GM12801 (cell line): Measurements from ENCODE around the gene MPPED2.

ENCODE experiments used
- TF ChIP-seq, protein P1 (sequence below): IDR thresholded peaks from one replicate; pipeline ENCODE4 v1.5.1; 2011; ENCODE audit warnings: control low read depth; ENCODE audit not compliant: insufficient read length; ENCODE audit errors: extremely low read depth

The MPPED2 gene

DNA sequence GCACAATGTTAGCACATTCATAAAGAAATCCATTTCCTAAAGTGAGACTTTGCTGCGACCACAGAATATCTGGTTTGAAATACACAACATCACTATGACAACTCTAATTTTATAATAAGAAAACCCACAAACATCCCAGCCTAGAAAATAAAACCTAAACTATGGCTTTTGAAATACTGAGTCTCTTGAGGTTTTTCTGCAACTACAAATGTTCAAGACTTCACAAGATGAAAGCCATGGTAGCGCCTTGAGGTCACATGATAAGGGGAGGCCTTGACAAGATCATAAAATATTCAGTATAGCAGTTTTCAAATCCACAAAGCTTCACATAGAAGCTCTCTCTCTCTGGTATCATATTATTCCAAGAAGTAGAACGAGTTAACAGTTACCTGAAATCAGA lies 126.8 kb downstream of the MPPED2 start:
- TF ChIP-seq, protein P1, sequence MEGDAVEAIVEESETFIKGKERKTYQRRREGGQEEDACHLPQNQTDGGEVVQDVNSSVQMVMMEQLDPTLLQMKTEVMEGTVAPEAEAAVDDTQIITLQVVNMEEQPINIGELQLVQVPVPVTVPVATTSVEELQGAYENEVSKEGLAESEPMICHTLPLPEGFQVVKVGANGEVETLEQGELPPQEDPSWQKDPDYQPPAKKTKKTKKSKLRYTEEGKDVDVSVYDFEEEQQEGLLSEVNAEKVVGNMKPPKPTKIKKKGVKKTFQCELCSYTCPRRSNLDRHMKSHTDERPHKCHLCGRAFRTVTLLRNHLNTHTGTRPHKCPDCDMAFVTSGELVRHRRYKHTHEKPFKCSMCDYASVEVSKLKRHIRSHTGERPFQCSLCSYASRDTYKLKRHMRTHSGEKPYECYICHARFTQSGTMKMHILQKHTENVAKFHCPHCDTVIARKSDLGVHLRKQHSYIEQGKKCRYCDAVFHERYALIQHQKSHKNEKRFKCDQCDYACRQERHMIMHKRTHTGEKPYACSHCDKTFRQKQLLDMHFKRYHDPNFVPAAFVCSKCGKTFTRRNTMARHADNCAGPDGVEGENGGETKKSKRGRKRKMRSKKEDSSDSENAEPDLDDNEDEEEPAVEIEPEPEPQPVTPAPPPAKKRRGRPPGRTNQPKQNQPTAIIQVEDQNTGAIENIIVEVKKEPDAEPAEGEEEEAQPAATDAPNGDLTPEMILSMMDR, result no peak

GRCh38 chr11:30458541-30458940 lies 127.6 kb downstream of the MPPED2 start:
- TF ChIP-seq, protein P1, result no peak

GRCh38 chr11:30457087-30457486 lies 129.1 kb downstream of the MPPED2 start:
- TF ChIP-seq, protein P1, result no peak

- TF ChIP-seq, protein P1, result no peak
Measured at GRCh38 chr11:30455025-30455424, 131.1 kb downstream of the MPPED2 start.

DNA sequence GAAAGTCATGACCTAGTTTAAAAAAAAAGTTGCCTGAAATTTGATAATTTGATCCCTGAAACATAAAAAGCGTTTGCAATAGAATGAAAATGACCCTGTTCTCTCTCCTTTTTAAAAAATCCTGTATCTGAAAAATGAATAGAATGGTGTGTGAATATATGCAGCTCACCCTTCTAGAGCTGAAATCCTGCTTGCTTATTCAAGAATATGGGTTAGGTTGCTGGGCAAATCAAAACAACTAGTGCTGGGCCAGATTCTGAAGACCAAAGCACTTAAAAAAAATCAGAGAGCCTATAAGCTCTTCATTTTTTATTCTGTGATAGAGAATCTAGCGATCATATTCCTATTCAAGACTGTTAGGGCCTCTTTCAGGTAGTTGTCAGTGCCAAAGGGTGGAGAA lies 131.6 kb downstream of the MPPED2 start:
- TF ChIP-seq, protein P1, result no peak

- TF ChIP-seq, protein P1, result no peak
Measured at GRCh38 chr11:30454111-30454510, 132.0 kb downstream of the MPPED2 start.

- TF ChIP-seq, protein P1, result no peak
Measured at GRCh38 chr11:30453705-30454104, 132.4 kb downstream of the MPPED2 start.

DNA sequence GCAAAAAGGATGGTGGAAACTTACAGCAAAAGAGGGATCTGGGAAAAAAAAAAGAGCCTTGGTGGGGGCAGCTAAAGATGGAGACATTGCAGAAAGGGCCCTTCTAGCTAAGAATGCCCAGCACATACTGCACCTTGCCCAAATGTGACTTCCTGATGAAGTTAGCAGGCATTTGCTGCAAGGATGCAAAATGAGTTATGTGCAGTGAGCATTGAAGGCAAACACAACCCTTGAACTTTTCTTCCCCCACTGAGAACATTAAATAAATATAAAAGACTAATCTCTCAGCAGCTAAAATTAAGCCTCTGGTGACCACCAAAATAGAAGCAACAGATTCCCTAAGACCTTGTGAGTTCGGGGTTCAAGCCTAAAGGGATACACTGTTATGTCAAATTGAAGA lies 133.3 kb downstream of the MPPED2 start:
- TF ChIP-seq, protein P1, result no peak
